RWPE1 (cell line): ENCODE results near the gene KRTCAP2.

ENCODE experiments used
- CTCF ChIA-PET: fragments of 350-600 bp; sonication (Branson Sonifier 250); formaldehyde crosslinking; extraction: SDS; loops from one replicate; lab custom pipeline; 2021; lab: Yijun Ruan, JAX
- POLR2A ChIA-PET: fragments of 400-600 bp; formaldehyde crosslinking; extraction: SDS; loops from one replicate; lab custom pipeline; 2020; ENCODE audit warnings: antibody characterized with exemption; ENCODE audit not compliant: low non-redundant PET; lab: Yijun Ruan, JAX
- DNase-seq: peaks from one replicate; pipeline ENCODE4 v3.0.0; 2012; ENCODE audit warnings: low spot score
- H3K27ac ChIP-seq: fragments of 450-650 bp; 2 replicates; pipeline ENCODE4 v1.5.1; 2017
- TF ChIP-seq, protein P1 (sequence below): fragments of 450-650 bp; conservative IDR thresholded peaks from 2 replicates; pipeline ENCODE4 v1.5.1; 2017; ENCODE audit warnings: low read depth, mild to moderate bottlenecking

Gene KRTCAP2

DNA sequence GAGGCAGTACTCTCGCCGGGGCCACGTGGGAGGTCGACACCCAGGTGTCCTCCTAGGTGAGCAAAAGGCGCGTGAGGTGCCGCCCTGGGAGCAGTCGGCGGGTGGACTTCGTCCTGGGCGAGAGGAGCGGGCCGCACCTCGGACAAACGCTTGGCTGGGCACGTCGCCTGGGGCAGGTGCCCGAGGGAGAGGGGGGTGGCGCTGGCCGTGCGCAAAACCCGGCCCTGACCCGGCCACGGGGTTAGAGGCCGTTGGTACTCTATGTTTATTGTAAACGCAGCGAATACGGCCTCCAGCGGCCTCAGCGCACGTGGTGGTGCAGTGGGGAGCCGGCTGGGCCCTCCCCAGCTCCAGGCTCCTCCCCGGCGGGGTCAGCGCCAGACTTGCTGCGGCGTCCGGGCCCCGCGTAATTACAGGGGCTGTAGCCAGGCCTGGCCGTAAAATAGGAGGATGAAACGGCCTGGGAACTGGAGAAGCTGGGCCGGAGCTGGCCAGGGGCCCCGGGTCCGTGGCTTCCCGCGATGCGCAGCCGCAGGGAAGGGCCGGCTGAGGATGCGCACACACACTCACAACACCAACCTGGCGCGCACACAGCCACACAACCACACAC lies 47.1 kb downstream of the KRTCAP2 start:
- ChIA-PET CTCF (interaction anchor here (0.6 to 1.5 kb wide), 4 partner anchors 35 to 130 kb away, joined by 3 to 5 read pairs (median 3); partner anchors contain the start of gene KRTCAP2), POLR2A (interaction anchor here (3.5 kb wide), 1 partner anchor 10 kb away, joined by 14 read pairs; the partner anchor contains the start of gene SLC50A1)
- TF ChIP-seq, protein P1, sequence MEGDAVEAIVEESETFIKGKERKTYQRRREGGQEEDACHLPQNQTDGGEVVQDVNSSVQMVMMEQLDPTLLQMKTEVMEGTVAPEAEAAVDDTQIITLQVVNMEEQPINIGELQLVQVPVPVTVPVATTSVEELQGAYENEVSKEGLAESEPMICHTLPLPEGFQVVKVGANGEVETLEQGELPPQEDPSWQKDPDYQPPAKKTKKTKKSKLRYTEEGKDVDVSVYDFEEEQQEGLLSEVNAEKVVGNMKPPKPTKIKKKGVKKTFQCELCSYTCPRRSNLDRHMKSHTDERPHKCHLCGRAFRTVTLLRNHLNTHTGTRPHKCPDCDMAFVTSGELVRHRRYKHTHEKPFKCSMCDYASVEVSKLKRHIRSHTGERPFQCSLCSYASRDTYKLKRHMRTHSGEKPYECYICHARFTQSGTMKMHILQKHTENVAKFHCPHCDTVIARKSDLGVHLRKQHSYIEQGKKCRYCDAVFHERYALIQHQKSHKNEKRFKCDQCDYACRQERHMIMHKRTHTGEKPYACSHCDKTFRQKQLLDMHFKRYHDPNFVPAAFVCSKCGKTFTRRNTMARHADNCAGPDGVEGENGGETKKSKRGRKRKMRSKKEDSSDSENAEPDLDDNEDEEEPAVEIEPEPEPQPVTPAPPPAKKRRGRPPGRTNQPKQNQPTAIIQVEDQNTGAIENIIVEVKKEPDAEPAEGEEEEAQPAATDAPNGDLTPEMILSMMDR: no peak
- H3K27ac ChIP-seq: peak overlapping the region; percentile 98
- DNase-seq: no peak

DNA sequence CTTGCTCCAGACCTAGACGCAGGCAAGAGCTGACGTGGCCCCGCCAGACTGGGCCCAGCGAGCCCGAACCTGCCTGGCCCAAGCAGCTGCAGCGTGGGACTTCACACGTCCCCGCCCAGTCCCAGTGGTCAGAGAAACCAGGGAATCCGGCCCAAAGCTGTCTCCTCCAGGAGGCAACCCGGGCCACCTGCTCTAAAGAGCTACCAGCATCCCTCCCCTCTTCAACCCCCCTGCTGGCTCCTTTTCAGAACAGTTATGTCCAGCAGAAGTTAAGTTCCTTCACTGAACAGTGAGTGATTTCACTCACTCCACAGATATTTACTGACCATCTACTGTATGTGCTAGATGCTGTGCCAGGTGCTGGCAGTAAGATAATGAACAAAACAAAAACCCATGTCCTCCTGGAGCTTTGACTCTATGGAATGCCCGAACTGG lies 47.6 kb downstream of the KRTCAP2 start:
- TF ChIP-seq, protein P1: no peak
- DNase-seq: peak; percentile 61
- ChIA-PET CTCF (interaction anchor here (0.6 to 2.2 kb wide), 5 partner anchors 34 to 129 kb away, joined by 3 to 10 read pairs (median 3); partner anchors contain the start of gene KRTCAP2), POLR2A (interaction anchor here (3.5 kb wide), 1 partner anchor 10 kb away, joined by 14 read pairs; the partner anchor contains the start of gene SLC50A1)
- peak overlapping the region; percentile 98 for H3K27ac ChIP-seq

DNA sequence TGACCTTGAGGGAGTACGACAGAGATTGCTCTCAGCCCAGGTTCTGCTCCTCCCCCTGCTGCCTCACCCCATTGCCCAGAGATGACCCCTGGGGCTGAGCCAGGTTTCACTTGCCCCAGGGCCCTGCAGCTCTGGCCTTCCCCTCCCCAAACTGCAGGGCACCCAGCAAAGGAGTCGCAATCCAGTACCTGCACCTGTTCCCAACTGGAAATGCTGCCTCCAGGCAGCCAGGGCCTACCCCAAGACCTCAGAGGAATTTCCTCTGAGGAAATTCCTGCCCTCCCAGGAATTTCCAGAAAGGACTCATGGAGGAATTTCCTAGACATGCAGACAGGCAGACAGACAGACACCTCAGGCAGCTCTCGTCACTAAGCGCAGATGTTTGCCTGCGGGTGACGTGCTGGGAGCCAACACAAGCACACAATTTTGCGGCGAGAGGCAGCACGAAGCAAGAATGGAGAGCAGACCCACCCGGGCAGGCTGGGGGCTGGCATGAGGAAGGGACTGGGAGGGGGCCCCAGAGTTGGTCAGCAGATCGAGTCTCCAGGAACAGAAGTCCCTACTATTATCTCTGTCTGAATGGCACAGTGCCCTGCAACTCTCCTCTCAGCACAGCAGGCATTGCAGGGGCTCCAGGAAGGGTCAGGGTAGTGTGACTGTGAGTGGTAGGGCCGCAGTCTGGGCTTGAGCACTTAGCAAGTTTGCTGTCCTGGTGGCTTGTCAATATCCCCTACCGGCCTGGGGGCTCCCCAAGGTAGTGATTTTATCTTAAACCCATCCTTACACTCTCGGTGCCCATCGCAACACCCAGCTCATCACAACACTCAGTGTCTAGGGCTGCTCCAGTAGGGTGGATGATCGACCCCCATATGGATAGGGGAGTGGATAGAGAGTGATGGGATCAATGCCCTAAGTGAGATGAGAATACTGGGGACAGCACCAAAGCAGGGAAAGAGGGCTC lies 48.3 kb downstream of the KRTCAP2 start:
- H3K27ac ChIP-seq: peak overlapping the region; percentile 98
- ChIA-PET CTCF (interaction anchor here (0.8 to 2.2 kb wide), 5 partner anchors 34 to 69 kb away, joined by 3 to 10 read pairs (median 5); partner anchors contain the start of gene KRTCAP2), POLR2A (interaction anchor here (3.5 kb wide), 1 partner anchor 11 kb away, joined by 14 read pairs; the partner anchor contains the start of gene SLC50A1)
- TF ChIP-seq, protein P1: no peak
- DNase-seq: peak; percentile 79

DNA sequence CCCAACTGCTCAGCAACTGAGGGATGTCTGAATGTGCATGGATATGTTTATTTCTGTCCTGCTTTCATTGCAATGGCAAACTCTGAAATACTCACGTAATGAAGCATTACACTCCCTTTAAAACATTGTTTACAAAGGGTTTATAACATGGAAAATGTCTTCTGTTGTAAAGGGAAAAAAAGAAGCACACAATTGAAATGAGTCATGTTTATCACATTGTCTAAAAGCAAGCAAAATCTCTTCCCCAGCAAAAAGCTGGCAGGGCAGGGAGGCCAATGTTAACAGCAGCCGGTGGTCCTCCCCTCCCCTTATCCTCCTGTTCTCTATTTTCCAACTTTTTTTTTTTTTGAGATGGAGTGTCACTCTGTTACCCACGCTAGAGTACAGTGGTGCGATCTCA lies 49.3 kb downstream of the KRTCAP2 start:
- TF ChIP-seq, protein P1: no peak
- no peak for DNase-seq
- ChIA-PET POLR2A (interaction anchor here (0.6 to 3.5 kb wide), 2 partner anchors 12 to 15 kb away, joined by 3 to 14 read pairs; partner anchors contain the start of gene SLC50A1), CTCF (interaction anchor here (0.7 to 2.2 kb wide), 4 partner anchors 33 to 70 kb away, joined by 3 to 10 read pairs (median 6); no protein-coding TSS in a partner anchor)
- peak overlapping the region; percentile 98 for H3K27ac ChIP-seq

DNA sequence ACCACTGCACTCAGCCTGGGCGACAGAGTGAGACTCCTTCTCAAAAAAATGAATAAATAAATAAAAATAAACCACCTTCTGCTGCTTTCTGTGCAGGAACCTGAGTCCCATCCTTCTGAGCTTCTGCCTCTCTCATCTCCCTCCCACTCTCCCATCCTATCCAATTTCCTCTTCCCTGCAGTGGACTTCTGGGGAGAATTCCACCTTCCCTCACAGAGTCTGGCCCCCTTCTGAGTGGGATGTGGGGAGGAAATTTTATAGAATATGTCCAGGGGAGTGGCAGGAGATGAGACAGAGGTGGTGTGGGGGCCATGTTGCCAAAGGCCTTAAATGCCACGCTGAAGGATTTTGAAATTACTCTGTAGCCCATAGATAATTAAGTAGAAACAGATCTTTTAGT lies 50.8 kb downstream of the KRTCAP2 start:
- TF ChIP-seq, protein P1: no peak
- H3K27ac ChIP-seq: no peak overlapping the region
- ChIA-PET POLR2A (no interaction called here), CTCF (interaction anchor here (0.6 kb wide), 1 partner anchor 290 kb away, joined by 3 read pairs; no protein-coding TSS in a partner anchor)
- DNase-seq: no peak
